Tibial nerve (tissue), 4 donors: ENCODE data around the gene PARM1. TPM values are rescaled to one million over a fixed set of nuclear protein-coding genes. Genes with fewer than 3 reads are reported as not detected.

Experiments used
- DNase-seq, 2 donors: peaks; one replicate each; pipeline ENCODE4 v3.0.0-alpha.2; 2019; ENCODE audit warnings: low spot score in 2 of 2
- H3K27ac ChIP-seq, 4 donors: fragments of 200-600 bp; sonication (generic) in 3 of 4; one replicate each; pipeline ENCODE4 v1.5.1; 2017 to 2019; ENCODE audit warnings: mild to moderate bottlenecking in 1 of 4
- H3K27me3 ChIP-seq, 2 donors: fragments of 200-600 bp; sonication (generic) in 1 of 2; one replicate each; pipeline versions ENCODE4 v1.5.1 to v1.6.0; 2017 to 2019
- H3K36me3 ChIP-seq, 3 donors: fragments of 200-600 bp; sonication (generic); one replicate each; pipeline ENCODE4 v1.5.1; 2018 to 2019
- H3K4me1 ChIP-seq, 4 donors: fragments of 200-600 bp; sonication (generic) in 3 of 4; one replicate each; pipeline ENCODE4 v1.5.1; 2017 to 2019
- H3K4me3 ChIP-seq, 4 donors: fragments of 200-600 bp; sonication (generic) in 3 of 4; one replicate each; pipeline ENCODE4 v1.5.1; 2017 to 2019; ENCODE audit warnings: mild to moderate bottlenecking in 1 of 4, moderate library complexity in 1 of 4
- H3K9me3 ChIP-seq, 4 donors: fragments of 200-600 bp; sonication (generic) in 3 of 4; one replicate each; pipeline ENCODE4 v1.5.1; 2017 to 2019
- EP300 ChIP-seq, 2 donors: sonication (generic); formaldehyde crosslinking; IDR thresholded peaks; one replicate each; pipeline ENCODE4 v1.6.1; 2017; ENCODE audit warnings: antibody characterized with exemption in 2 of 2, mild to moderate bottlenecking in 1 of 2
- POLR2A ChIP-seq, 2 donors: fragments of 450-650 bp; IDR thresholded peaks; one replicate each; pipeline ENCODE4 v1.6.1; 2017; ENCODE audit warnings: antibody characterized with exemption in 2 of 2, mild to moderate bottlenecking in 2 of 2, moderate library complexity in 2 of 2
- WGBS, 2 donors: methylation state at CpG; one replicate each; pipeline ENCODE4 v1.1.5; 2018; 5-methylcytosine and 5-hydroxymethylcytosine counted together
- total RNA-seq, 4 donors: library from RNA; depleted of rRNA; stranded (reverse); fragments of >200 nt; gene quantifications; one replicate each; pipeline ENCODE4 v1.1.0, GENCODE V29; 2016
- TF ChIP-seq, protein P1 (sequence below), 5 experiments: fragments of 200-600 bp in 3 of 5; fragments of 450-650 bp in 2 of 5; sonication (generic) in 3 of 5; IDR thresholded peaks; one replicate each; pipeline ENCODE4 v1.5.1; 2016 to 2019; ENCODE audit warnings: antibody characterized with exemption in 5 of 5, mild to moderate bottlenecking in 3 of 5, moderate library complexity in 2 of 5

Gene PARM1
- total RNA-seq, 4 donors from 2014 or later, result 10.0 to 23.8 (median 20.9) TPM

DNA sequence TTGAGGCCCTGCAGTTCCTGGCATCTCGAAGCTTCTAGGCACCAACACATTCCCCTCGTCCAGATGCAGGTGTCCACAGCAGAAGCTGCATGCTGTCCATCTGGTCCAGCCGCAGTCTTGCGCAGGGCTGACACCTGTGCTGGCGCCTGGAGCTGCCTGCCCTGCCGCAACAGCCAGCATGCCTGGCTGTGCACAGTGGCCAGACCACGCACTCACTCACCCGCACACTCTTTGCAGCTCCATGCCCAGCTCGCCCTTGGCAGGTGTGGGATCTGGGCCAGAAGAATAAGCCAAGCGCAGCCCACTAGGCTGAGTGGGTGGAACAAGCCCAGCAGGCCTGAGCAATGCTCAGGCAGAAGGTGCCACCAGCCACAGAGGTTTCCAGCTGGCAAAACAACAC, 125.6 kb downstream of the PARM1 start:
- 95 to 97% methylated on average over 10 of the region's 10 CpGs for WGBS, 2 donors
- Histone ChIP-seq H3K27me3 (no peaks in the 10 kb centered on the region), H3K36me3 (no peaks in the 10 kb centered on the region), H3K4me1 (no peaks in the 10 kb centered on the region), H3K9me3 (no peaks in the 10 kb centered on the region), H3K27ac (no peak overlapping the region), H3K4me3 (no peak overlapping the region)
- no peak for DNase-seq
- TF ChIP-seq POLR2A (IDR thresholded peaks at IDR 0.05) (no peak), EP300 (IDR thresholded peaks at IDR 0.05) (no peak)
- TF ChIP-seq, protein P1, sequence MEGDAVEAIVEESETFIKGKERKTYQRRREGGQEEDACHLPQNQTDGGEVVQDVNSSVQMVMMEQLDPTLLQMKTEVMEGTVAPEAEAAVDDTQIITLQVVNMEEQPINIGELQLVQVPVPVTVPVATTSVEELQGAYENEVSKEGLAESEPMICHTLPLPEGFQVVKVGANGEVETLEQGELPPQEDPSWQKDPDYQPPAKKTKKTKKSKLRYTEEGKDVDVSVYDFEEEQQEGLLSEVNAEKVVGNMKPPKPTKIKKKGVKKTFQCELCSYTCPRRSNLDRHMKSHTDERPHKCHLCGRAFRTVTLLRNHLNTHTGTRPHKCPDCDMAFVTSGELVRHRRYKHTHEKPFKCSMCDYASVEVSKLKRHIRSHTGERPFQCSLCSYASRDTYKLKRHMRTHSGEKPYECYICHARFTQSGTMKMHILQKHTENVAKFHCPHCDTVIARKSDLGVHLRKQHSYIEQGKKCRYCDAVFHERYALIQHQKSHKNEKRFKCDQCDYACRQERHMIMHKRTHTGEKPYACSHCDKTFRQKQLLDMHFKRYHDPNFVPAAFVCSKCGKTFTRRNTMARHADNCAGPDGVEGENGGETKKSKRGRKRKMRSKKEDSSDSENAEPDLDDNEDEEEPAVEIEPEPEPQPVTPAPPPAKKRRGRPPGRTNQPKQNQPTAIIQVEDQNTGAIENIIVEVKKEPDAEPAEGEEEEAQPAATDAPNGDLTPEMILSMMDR (IDR thresholded peaks at IDR 0.05), result no peak

DNA sequence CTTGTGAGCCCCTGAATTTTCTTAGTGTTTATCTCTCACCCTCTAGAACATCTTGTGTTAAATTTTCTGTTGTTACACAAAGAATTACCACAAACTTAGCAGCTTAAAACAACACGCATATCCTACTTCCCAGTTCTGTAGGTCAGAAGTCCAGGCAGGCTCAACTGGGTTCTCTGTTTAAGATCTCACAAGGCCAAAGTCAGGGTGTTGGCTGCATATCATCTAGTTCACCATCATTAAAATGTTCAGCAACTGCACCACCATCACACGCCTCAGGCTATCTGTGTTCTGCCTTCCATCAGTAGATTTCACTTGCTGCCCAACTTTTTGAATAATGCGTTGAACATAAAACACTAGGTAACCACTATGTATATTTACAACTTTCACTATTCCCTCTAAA, 130.5 kb downstream of the PARM1 start:
- no peaks in the 10 kb centered on the region for H3K9me3 ChIP-seq
- 94% methylated on average over 3 of the region's 3 CpGs for WGBS, 2 donors
- no peaks in the 10 kb centered on the region for H3K27me3 ChIP-seq
- H3K27ac ChIP-seq, result no peak overlapping the region
- no peaks in the 10 kb centered on the region for H3K4me1 ChIP-seq
- TF ChIP-seq POLR2A (IDR thresholded peaks at IDR 0.05) (no peak), EP300 (IDR thresholded peaks at IDR 0.05) (no peak)
- TF ChIP-seq, protein P1 (IDR thresholded peaks at IDR 0.05), result no peak
- H3K36me3 ChIP-seq, result no peaks in the 10 kb centered on the region
- no peak overlapping the region for H3K4me3 ChIP-seq
- no peak for DNase-seq

DNA sequence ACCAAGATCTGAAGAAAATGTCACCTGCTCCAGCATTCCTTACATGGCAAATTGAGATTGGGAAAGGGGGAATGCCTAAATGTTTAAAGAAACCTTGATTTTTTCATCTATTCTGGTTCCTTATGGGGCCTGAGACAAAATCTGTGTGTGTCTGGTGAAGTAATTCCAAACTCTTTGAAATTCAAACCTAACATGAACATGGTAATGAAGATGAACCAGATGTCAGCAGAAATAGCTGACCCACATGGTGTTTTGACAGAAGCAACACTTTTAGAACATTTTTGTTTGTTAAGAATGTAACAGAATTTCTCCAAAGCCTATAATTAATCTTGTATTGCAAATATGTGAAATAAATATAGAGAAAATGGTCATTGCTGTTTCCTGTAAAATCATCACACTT, 133.0 kb downstream of the PARM1 start:
- H3K4me1 ChIP-seq, result no peaks in the 10 kb centered on the region
- TF ChIP-seq POLR2A (IDR thresholded peaks at IDR 0.05) (no peak), EP300 (IDR thresholded peaks at IDR 0.05) (no peak)
- TF ChIP-seq, protein P1 (IDR thresholded peaks at IDR 0.05), result no peak
- no peaks in the 10 kb centered on the region for H3K27me3 ChIP-seq
- no peak for DNase-seq
- H3K9me3 ChIP-seq, result no peaks in the 10 kb centered on the region
- no peak overlapping the region for H3K27ac ChIP-seq
- H3K36me3 ChIP-seq, result no peaks in the 10 kb centered on the region
- H3K4me3 ChIP-seq, result no peak overlapping the region

DNA sequence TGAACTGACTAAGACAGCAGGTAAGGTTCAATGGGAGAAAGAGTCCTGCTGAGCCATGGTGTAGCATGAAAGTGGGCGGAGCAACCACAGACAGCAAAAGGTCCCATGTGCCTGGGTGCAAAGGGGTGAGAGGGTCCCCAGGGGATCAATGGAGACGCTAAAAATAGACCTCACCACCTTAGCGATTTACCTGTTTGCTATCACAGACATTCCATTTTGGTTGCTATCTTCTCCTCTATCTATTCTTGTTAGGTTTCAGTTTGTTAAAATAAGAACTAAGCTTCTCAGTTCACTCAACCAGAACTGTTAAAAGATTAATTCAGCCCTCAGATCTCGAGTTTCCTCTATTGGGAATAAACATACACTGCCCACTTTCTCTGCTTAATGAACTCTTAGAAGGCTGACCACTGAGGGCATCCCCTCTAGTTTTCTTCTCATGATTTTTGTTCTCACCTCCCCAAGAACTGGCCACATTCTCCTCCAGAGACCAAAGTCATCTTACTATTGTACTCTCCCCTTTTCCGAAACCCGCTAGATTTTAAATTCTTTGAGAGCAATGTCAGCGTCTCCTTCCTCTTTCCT, 136.7 kb downstream of the PARM1 start:
- Histone ChIP-seq H3K4me3 (no peak overlapping the region), H3K4me1 (no peaks in the 10 kb centered on the region), H3K9me3 (no peaks in the 10 kb centered on the region), H3K27ac (no peak overlapping the region), H3K27me3 (no peaks in the 10 kb centered on the region), H3K36me3 (no peaks in the 10 kb centered on the region)
- no peak for DNase-seq
- no peak for TF ChIP-seq POLR2A (IDR thresholded peaks at IDR 0.05)
- no peak for TF ChIP-seq EP300 (IDR thresholded peaks at IDR 0.05)
- TF ChIP-seq, protein P1 (IDR thresholded peaks at IDR 0.05), result no peak
- 76 to 77% methylated on average over 7 of the region's 7 CpGs for WGBS, 2 donors

DNA sequence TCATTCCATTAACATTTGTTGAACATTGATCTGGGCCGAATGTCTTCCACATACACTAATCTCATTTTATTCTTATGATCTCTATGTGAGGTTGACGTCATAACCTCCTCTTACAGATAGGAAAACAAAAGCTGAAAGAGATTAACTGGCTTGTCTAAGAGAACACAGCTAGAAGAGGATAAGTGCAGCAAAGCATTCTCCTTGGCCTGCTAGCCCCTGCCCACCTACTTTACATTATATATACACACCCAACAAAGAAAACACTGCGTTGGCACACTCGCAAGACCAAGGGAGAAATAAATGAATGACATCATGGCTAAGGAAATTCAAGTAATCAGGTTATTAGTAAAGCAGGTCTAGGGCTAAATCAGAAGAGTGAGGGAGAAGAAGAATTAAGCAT, 138.4 kb downstream of the PARM1 start:
- no peaks in the 10 kb centered on the region for H3K27me3 ChIP-seq
- WGBS, 2 donors, result 64 to 70% methylated on average over 4 of the region's 4 CpGs

More for the DNA sequence above, 138.4 kb downstream of the PARM1 start:
- Histone ChIP-seq H3K36me3 (no peaks in the 10 kb centered on the region), H3K27ac (no peak overlapping the region), H3K9me3 (no peaks in the 10 kb centered on the region), H3K4me1 (no peaks in the 10 kb centered on the region), H3K4me3 (no peak overlapping the region)
- TF ChIP-seq, protein P1 (IDR thresholded peaks at IDR 0.05), result no peak
- no peak for TF ChIP-seq EP300 (IDR thresholded peaks at IDR 0.05)
- no peak for TF ChIP-seq POLR2A (IDR thresholded peaks at IDR 0.05)
- no peak for DNase-seq
